Mesenchymal stem cell (in vitro differentiated cells and primary cell): ENCODE results near the gene OR9I1.

Experiments
- DNase-seq: peaks from one replicate; pipeline ENCODE4 v3.0.0-alpha.2; 2013
- H2AFZ ChIP-seq: one replicate; pipeline ENCODE4 v1.6.1; 2013; ENCODE audit warnings: low read depth, mild to moderate bottlenecking, control low read depth, inconsistent platforms, low read length, moderate library complexity
- H2AK5ac ChIP-seq: 2 replicates; pipeline ENCODE4 v1.6.1; 2013; ENCODE audit warnings: low read length, moderate library complexity, mild to moderate bottlenecking, inconsistent platforms; ENCODE audit not compliant: severe bottlenecking
- H2BK120ac ChIP-seq: one replicate; pipeline ENCODE4 v1.6.1; 2013; ENCODE audit warnings: low read depth, mild to moderate bottlenecking, inconsistent platforms, low read length, moderate library complexity
- H2BK12ac ChIP-seq, 2 experiments: one replicate each; pipeline ENCODE4 v1.6.1; 2013; ENCODE audit warnings: inconsistent platforms in 2 of 2, low read length in 2 of 2, mild to moderate bottlenecking in 2 of 2, moderate library complexity in 2 of 2, control low read depth in 1 of 2
- H2BK15ac ChIP-seq: one replicate; pipeline ENCODE4 v1.6.1; 2013; ENCODE audit warnings: mild to moderate bottlenecking, low read depth, inconsistent platforms; ENCODE audit not compliant: poor library complexity, severe bottlenecking
- H2BK5ac ChIP-seq: 2 replicates; pipeline ENCODE4 v1.6.1; 2013; ENCODE audit warnings: low read depth, mild to moderate bottlenecking, low read length, control low read depth, inconsistent platforms; ENCODE audit not compliant: poor library complexity, severe bottlenecking
- H3K14ac ChIP-seq, 2 experiments: one replicate each; pipeline ENCODE4 v1.6.1; 2013; ENCODE audit warnings: inconsistent platforms in 2 of 2, low read length in 2 of 2, control low read depth in 1 of 2, mild to moderate bottlenecking in 1 of 2, moderate library complexity in 1 of 2
- H3K18ac ChIP-seq, 2 experiments: one replicate each; pipeline ENCODE4 v1.6.1; 2013; ENCODE audit warnings: inconsistent platforms in 2 of 2, low read length in 2 of 2, control low read depth in 1 of 2, low read depth in 1 of 2, mild to moderate bottlenecking in 1 of 2
- H3K23ac ChIP-seq, 2 experiments: one replicate each; pipeline ENCODE4 v1.6.1; 2013; ENCODE audit warnings: inconsistent platforms in 2 of 2, low read length in 2 of 2, mild to moderate bottlenecking in 2 of 2, moderate library complexity in 2 of 2, control low read depth in 1 of 2
- H3K27ac ChIP-seq: 2 replicates; pipeline ENCODE4 v1.5.1; 2013; ENCODE audit warnings: mild to moderate bottlenecking, moderate library complexity, low read length, control low read depth, inconsistent platforms; ENCODE audit not compliant: poor library complexity, severe bottlenecking
- H3K27me3 ChIP-seq, 2 experiments: 2 replicates each; pipeline versions ENCODE4 v1.6.1 to v1.7.0; 2013; ENCODE audit warnings: low read length in 2 of 2, mild to moderate bottlenecking in 2 of 2, moderate library complexity in 2 of 2, control low read depth in 1 of 2, inconsistent platforms in 1 of 2; ENCODE audit not compliant: control insufficient read depth in 1 of 2, insufficient read depth in 1 of 2
- H3K36me3 ChIP-seq, 2 experiments: 2 replicates each; pipeline versions ENCODE4 v1.6.1 to v1.7.0; 2013; ENCODE audit warnings: low read length in 2 of 2, control low read depth in 1 of 2, inconsistent platforms in 1 of 2, low read depth in 1 of 2, mild to moderate bottlenecking in 1 of 2; ENCODE audit not compliant: insufficient read depth in 2 of 2, control insufficient read depth in 1 of 2
- H3K4ac ChIP-seq, 2 experiments: one replicate each; pipeline ENCODE4 v1.6.1; 2013; ENCODE audit warnings: inconsistent platforms in 2 of 2, low read length in 2 of 2, mild to moderate bottlenecking in 2 of 2, moderate library complexity in 2 of 2, control low read depth in 1 of 2, low read depth in 1 of 2
- H3K4me1 ChIP-seq: 2 replicates; pipeline ENCODE4 v1.6.1; 2013; ENCODE audit warnings: low read depth, low read length, control low read depth; ENCODE audit not compliant: control insufficient read depth, insufficient read depth
- H3K4me2 ChIP-seq: 2 replicates; pipeline ENCODE4 v1.6.1; 2013; ENCODE audit warnings: low read length, mild to moderate bottlenecking, inconsistent platforms; ENCODE audit not compliant: poor library complexity, severe bottlenecking
- H3K4me3 ChIP-seq, 2 experiments: 2 replicates each; pipeline versions ENCODE4 v1.5.1 to v1.7.0; 2013; ENCODE audit warnings: low read length in 2 of 2, mild to moderate bottlenecking in 2 of 2, control low read depth in 1 of 2, low read depth in 1 of 2; ENCODE audit not compliant: insufficient read depth in 1 of 2
- H3K79me1 ChIP-seq: replicated peaks from 2 replicates; pipeline ENCODE4 v1.6.1; 2013; ENCODE audit warnings: mild to moderate bottlenecking, control low read depth, low read length, inconsistent platforms; ENCODE audit not compliant: poor library complexity, severe bottlenecking
- H3K9ac ChIP-seq: 2 replicates; pipeline ENCODE4 v1.7.0; 2013; ENCODE audit warnings: mild to moderate bottlenecking, low read length, moderate library complexity
- H3K9me3 ChIP-seq: 2 replicates; pipeline ENCODE4 v1.7.0; 2013; ENCODE audit warnings: mild to moderate bottlenecking, low read length; ENCODE audit not compliant: control insufficient read depth
- H4K8ac ChIP-seq: one replicate; pipeline ENCODE4 v1.6.1; 2013; ENCODE audit warnings: inconsistent platforms, mild to moderate bottlenecking, low read length, moderate library complexity
- H4K91ac ChIP-seq: one replicate; pipeline ENCODE4 v1.6.1; 2013; ENCODE audit warnings: mild to moderate bottlenecking, low read length, inconsistent platforms
- WGBS: methylation state at CpG from one replicate; pipeline ENCODE4 v1.1.7; 2013; ENCODE audit warnings: mixed read lengths; 5-methylcytosine and 5-hydroxymethylcytosine counted together

OR9I1 gene

GRCh38 chr11:58086528-58086927 is 38.8 kb downstream of the OR9I1 start:
- WGBS, result 39% methylated on average over 2 of the region's 2 CpGs
- Histone ChIP-seq H2AFZ (no peak overlapping the region), H3K4me2 (no peak overlapping the region), H3K27me3 (no peaks in the 10 kb centered on the region), H2BK5ac (no peak overlapping the region), H4K8ac (no peak overlapping the region), H3K27ac (no peak overlapping the region), H3K18ac (no peak overlapping the region), H2BK12ac (no peak overlapping the region), H3K23ac (no peak overlapping the region), H2AK5ac (no peak overlapping the region), H3K9me3 (no peaks in the 10 kb centered on the region), H3K9ac (no peak overlapping the region), H3K4me3 (no peak overlapping the region), H3K14ac (no peak overlapping the region), H3K79me1 (no peaks in the 10 kb centered on the region), H3K4ac (no peak overlapping the region), H2BK120ac (no peak overlapping the region), H3K36me3 (no peaks in the 10 kb centered on the region), H4K91ac (no peak overlapping the region), H2BK15ac (no peak overlapping the region), H3K4me1 (no peaks in the 10 kb centered on the region)
- no peak for DNase-seq

- Histone ChIP-seq H3K14ac (no peak overlapping the region), H3K9ac (no peak overlapping the region), H4K8ac (no peak overlapping the region), H3K27me3 (no peaks in the 10 kb centered on the region), H3K9me3 (no peaks in the 10 kb centered on the region), H3K4me1 (no peaks in the 10 kb centered on the region), H3K36me3 (no peaks in the 10 kb centered on the region), H3K79me1 (no peaks in the 10 kb centered on the region), H2BK15ac (no peak overlapping the region), H2BK5ac (no peak overlapping the region), H3K18ac (no peak overlapping the region), H4K91ac (no peak overlapping the region), H3K4me3 (no peak overlapping the region), H3K4ac (no peak overlapping the region), H2AFZ (no peak overlapping the region), H2AK5ac (no peak overlapping the region), H2BK12ac (no peak overlapping the region), H3K23ac (no peak overlapping the region), H3K27ac (no peak overlapping the region), H3K4me2 (no peak overlapping the region), H2BK120ac (no peak overlapping the region)
- 35% methylated on average over 2 of the region's 2 CpGs for WGBS
- DNase-seq, result peak; percentile 35
These were observed 49.5 kb downstream of the OR9I1 start for GRCh38 chr11:58075781-58076180.

- H3K9ac ChIP-seq, result no peak overlapping the region
These were observed 54.7 kb downstream of the OR9I1 start for GRCh38 chr11:58070585-58070984.

GRCh38 chr11:58068655-58069054 is 56.7 kb downstream of the OR9I1 start:
- H3K4me2 ChIP-seq, result no peak overlapping the region
- H3K23ac ChIP-seq, result no peak overlapping the region
- no peak overlapping the region for H3K9ac ChIP-seq
- H2BK12ac ChIP-seq, result no peak overlapping the region
- H3K27me3 ChIP-seq, result peaks cover 0 to 2% of the 10 kb centered on the region in 2 experiments
- 57% methylated on average over 6 of the region's 6 CpGs for WGBS
- H4K8ac ChIP-seq, result no peak overlapping the region
- no peaks in the 10 kb centered on the region for H3K79me1 ChIP-seq
- no peak overlapping the region for H2BK120ac ChIP-seq
- H2BK5ac ChIP-seq, result no peak overlapping the region
- H2AK5ac ChIP-seq, result no peak overlapping the region
- H4K91ac ChIP-seq, result no peak overlapping the region
- no peak overlapping the region for H3K14ac ChIP-seq
- H3K36me3 ChIP-seq, result no peaks in the 10 kb centered on the region
- H2BK15ac ChIP-seq, result no peak overlapping the region
- peaks cover 2% of the 10 kb centered on the region for H3K4me1 ChIP-seq
- no peak overlapping the region for H3K18ac ChIP-seq
- DNase-seq, result no peak
- H3K4me3 ChIP-seq, result no peak overlapping the region
- no peaks in the 10 kb centered on the region for H3K9me3 ChIP-seq
- H3K27ac ChIP-seq, result no peak overlapping the region
- no peak overlapping the region for H3K4ac ChIP-seq
- no peak overlapping the region for H2AFZ ChIP-seq

More at GRCh38 chr11:58070585-58070984, 54.7 kb downstream of the OR9I1 start:
- Histone ChIP-seq H4K91ac (no peak overlapping the region), H2AFZ (no peak overlapping the region), H3K27ac (no peak overlapping the region), H3K79me1 (no peaks in the 10 kb centered on the region), H3K4ac (no peak overlapping the region), H3K4me2 (no peak overlapping the region), H3K36me3 (no peaks in the 10 kb centered on the region), H3K14ac (no peak overlapping the region), H2BK15ac (no peak overlapping the region), H3K9me3 (no peaks in the 10 kb centered on the region), H2BK120ac (no peak overlapping the region), H2BK12ac (no peak overlapping the region), H4K8ac (no peak overlapping the region), H2AK5ac (no peak overlapping the region), H3K18ac (no peak overlapping the region), H2BK5ac (no peak overlapping the region), H3K23ac (no peak overlapping the region), H3K4me3 (no peak overlapping the region), H3K27me3 (peaks cover 0 to 1% of the 10 kb centered on the region in 2 experiments), H3K4me1 (peaks cover 2% of the 10 kb centered on the region)
- WGBS, result 50% methylated on average over 1 of the region's 1 CpG
- no peak for DNase-seq
